HL-60 (cell line): ENCODE data around the gene PCYOX1L.

Experiments
- POLR2AphosphoS5 ChIP-seq: IDR thresholded peaks from 2 replicates; pipeline ENCODE4 v1.6.1; 2012; ENCODE audit warnings: low read depth
- TF ChIP-seq, protein P1 (sequence below): IDR thresholded peaks from one replicate; pipeline ENCODE4 v1.5.1; 2011; ENCODE audit warnings: low read length, control low read depth, inconsistent platforms; ENCODE audit not compliant: insufficient read depth
- TF ChIP-seq, protein P2 (sequence below): IDR thresholded peaks from 2 replicates; pipeline ENCODE4 v1.6.1; 2012; ENCODE audit warnings: low read depth; ENCODE audit not compliant: insufficient replicate concordance

DNA sequence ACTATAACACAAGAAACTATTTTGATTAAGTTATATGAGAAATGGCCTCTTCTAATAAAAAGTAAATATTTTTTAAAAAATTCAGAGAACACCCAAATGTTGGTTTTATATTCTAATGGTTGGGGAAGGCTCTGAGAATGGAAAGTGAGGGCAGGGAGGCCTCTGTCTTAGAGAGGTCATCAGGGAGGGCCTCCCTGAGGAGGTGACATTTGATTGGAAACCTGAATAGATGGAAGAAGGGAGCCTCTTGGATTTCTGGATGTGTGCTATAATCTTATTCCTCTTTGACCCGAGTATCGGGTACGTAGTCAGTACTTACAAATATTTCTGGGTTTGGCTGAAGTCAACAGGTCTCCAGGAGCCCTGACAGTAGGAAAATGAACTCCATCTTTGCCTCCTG is 38.7 kb upstream of the PCYOX1L start:
- TF ChIP-seq, protein P1, sequence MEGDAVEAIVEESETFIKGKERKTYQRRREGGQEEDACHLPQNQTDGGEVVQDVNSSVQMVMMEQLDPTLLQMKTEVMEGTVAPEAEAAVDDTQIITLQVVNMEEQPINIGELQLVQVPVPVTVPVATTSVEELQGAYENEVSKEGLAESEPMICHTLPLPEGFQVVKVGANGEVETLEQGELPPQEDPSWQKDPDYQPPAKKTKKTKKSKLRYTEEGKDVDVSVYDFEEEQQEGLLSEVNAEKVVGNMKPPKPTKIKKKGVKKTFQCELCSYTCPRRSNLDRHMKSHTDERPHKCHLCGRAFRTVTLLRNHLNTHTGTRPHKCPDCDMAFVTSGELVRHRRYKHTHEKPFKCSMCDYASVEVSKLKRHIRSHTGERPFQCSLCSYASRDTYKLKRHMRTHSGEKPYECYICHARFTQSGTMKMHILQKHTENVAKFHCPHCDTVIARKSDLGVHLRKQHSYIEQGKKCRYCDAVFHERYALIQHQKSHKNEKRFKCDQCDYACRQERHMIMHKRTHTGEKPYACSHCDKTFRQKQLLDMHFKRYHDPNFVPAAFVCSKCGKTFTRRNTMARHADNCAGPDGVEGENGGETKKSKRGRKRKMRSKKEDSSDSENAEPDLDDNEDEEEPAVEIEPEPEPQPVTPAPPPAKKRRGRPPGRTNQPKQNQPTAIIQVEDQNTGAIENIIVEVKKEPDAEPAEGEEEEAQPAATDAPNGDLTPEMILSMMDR: no peak
- TF ChIP-seq, protein P2, sequence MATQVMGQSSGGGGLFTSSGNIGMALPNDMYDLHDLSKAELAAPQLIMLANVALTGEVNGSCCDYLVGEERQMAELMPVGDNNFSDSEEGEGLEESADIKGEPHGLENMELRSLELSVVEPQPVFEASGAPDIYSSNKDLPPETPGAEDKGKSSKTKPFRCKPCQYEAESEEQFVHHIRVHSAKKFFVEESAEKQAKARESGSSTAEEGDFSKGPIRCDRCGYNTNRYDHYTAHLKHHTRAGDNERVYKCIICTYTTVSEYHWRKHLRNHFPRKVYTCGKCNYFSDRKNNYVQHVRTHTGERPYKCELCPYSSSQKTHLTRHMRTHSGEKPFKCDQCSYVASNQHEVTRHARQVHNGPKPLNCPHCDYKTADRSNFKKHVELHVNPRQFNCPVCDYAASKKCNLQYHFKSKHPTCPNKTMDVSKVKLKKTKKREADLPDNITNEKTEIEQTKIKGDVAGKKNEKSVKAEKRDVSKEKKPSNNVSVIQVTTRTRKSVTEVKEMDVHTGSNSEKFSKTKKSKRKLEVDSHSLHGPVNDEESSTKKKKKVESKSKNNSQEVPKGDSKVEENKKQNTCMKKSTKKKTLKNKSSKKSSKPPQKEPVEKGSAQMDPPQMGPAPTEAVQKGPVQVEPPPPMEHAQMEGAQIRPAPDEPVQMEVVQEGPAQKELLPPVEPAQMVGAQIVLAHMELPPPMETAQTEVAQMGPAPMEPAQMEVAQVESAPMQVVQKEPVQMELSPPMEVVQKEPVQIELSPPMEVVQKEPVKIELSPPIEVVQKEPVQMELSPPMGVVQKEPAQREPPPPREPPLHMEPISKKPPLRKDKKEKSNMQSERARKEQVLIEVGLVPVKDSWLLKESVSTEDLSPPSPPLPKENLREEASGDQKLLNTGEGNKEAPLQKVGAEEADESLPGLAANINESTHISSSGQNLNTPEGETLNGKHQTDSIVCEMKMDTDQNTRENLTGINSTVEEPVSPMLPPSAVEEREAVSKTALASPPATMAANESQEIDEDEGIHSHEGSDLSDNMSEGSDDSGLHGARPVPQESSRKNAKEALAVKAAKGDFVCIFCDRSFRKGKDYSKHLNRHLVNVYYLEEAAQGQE: no peak
- no peak for TF ChIP-seq POLR2AphosphoS5
